Mesenchymal stem cell (in vitro differentiated cells and primary cell): ENCODE measurements around the gene EYA2.

Experiments
- DNase-seq: peaks from one replicate; pipeline ENCODE4 v3.0.0-alpha.2; 2013
- H2AFZ ChIP-seq: one replicate; pipeline ENCODE4 v1.6.1; 2013; ENCODE audit warnings: low read depth, mild to moderate bottlenecking, control low read depth, inconsistent platforms, low read length, moderate library complexity
- H2AK5ac ChIP-seq: 2 replicates; pipeline ENCODE4 v1.6.1; 2013; ENCODE audit warnings: low read length, moderate library complexity, mild to moderate bottlenecking, inconsistent platforms; ENCODE audit not compliant: severe bottlenecking
- H2BK120ac ChIP-seq: one replicate; pipeline ENCODE4 v1.6.1; 2013; ENCODE audit warnings: low read depth, mild to moderate bottlenecking, inconsistent platforms, low read length, moderate library complexity
- H2BK12ac ChIP-seq, 2 experiments: one replicate each; pipeline ENCODE4 v1.6.1; 2013; ENCODE audit warnings: inconsistent platforms in 2 of 2, low read length in 2 of 2, mild to moderate bottlenecking in 2 of 2, moderate library complexity in 2 of 2, control low read depth in 1 of 2
- H2BK15ac ChIP-seq: one replicate; pipeline ENCODE4 v1.6.1; 2013; ENCODE audit warnings: mild to moderate bottlenecking, low read depth, inconsistent platforms; ENCODE audit not compliant: poor library complexity, severe bottlenecking
- H2BK5ac ChIP-seq: 2 replicates; pipeline ENCODE4 v1.6.1; 2013; ENCODE audit warnings: low read depth, mild to moderate bottlenecking, low read length, control low read depth, inconsistent platforms; ENCODE audit not compliant: poor library complexity, severe bottlenecking
- H3K14ac ChIP-seq, 2 experiments: one replicate each; pipeline ENCODE4 v1.6.1; 2013; ENCODE audit warnings: inconsistent platforms in 2 of 2, low read length in 2 of 2, control low read depth in 1 of 2, mild to moderate bottlenecking in 1 of 2, moderate library complexity in 1 of 2
- H3K18ac ChIP-seq, 2 experiments: one replicate each; pipeline ENCODE4 v1.6.1; 2013; ENCODE audit warnings: inconsistent platforms in 2 of 2, low read length in 2 of 2, control low read depth in 1 of 2, low read depth in 1 of 2, mild to moderate bottlenecking in 1 of 2
- H3K23ac ChIP-seq, 2 experiments: one replicate each; pipeline ENCODE4 v1.6.1; 2013; ENCODE audit warnings: inconsistent platforms in 2 of 2, low read length in 2 of 2, mild to moderate bottlenecking in 2 of 2, moderate library complexity in 2 of 2, control low read depth in 1 of 2
- H3K27ac ChIP-seq: 2 replicates; pipeline ENCODE4 v1.5.1; 2013; ENCODE audit warnings: mild to moderate bottlenecking, moderate library complexity, low read length, control low read depth, inconsistent platforms; ENCODE audit not compliant: poor library complexity, severe bottlenecking
- H3K27me3 ChIP-seq, 2 experiments: 2 replicates each; pipeline versions ENCODE4 v1.6.1 to v1.7.0; 2013; ENCODE audit warnings: low read length in 2 of 2, mild to moderate bottlenecking in 2 of 2, moderate library complexity in 2 of 2, control low read depth in 1 of 2, inconsistent platforms in 1 of 2; ENCODE audit not compliant: control insufficient read depth in 1 of 2, insufficient read depth in 1 of 2
- H3K36me3 ChIP-seq, 2 experiments: 2 replicates each; pipeline versions ENCODE4 v1.6.1 to v1.7.0; 2013; ENCODE audit warnings: low read length in 2 of 2, control low read depth in 1 of 2, inconsistent platforms in 1 of 2, low read depth in 1 of 2, mild to moderate bottlenecking in 1 of 2; ENCODE audit not compliant: insufficient read depth in 2 of 2, control insufficient read depth in 1 of 2
- H3K4ac ChIP-seq, 2 experiments: one replicate each; pipeline ENCODE4 v1.6.1; 2013; ENCODE audit warnings: inconsistent platforms in 2 of 2, low read length in 2 of 2, mild to moderate bottlenecking in 2 of 2, moderate library complexity in 2 of 2, control low read depth in 1 of 2, low read depth in 1 of 2
- H3K4me1 ChIP-seq: 2 replicates; pipeline ENCODE4 v1.6.1; 2013; ENCODE audit warnings: low read depth, low read length, control low read depth; ENCODE audit not compliant: control insufficient read depth, insufficient read depth
- H3K4me2 ChIP-seq: 2 replicates; pipeline ENCODE4 v1.6.1; 2013; ENCODE audit warnings: low read length, mild to moderate bottlenecking, inconsistent platforms; ENCODE audit not compliant: poor library complexity, severe bottlenecking
- H3K4me3 ChIP-seq, 2 experiments: 2 replicates each; pipeline versions ENCODE4 v1.5.1 to v1.7.0; 2013; ENCODE audit warnings: low read length in 2 of 2, mild to moderate bottlenecking in 2 of 2, control low read depth in 1 of 2, low read depth in 1 of 2; ENCODE audit not compliant: insufficient read depth in 1 of 2
- H3K79me1 ChIP-seq: replicated peaks from 2 replicates; pipeline ENCODE4 v1.6.1; 2013; ENCODE audit warnings: mild to moderate bottlenecking, control low read depth, low read length, inconsistent platforms; ENCODE audit not compliant: poor library complexity, severe bottlenecking
- H3K9ac ChIP-seq: 2 replicates; pipeline ENCODE4 v1.7.0; 2013; ENCODE audit warnings: mild to moderate bottlenecking, low read length, moderate library complexity
- H3K9me3 ChIP-seq: 2 replicates; pipeline ENCODE4 v1.7.0; 2013; ENCODE audit warnings: mild to moderate bottlenecking, low read length; ENCODE audit not compliant: control insufficient read depth
- H4K8ac ChIP-seq: one replicate; pipeline ENCODE4 v1.6.1; 2013; ENCODE audit warnings: inconsistent platforms, mild to moderate bottlenecking, low read length, moderate library complexity
- H4K91ac ChIP-seq: one replicate; pipeline ENCODE4 v1.6.1; 2013; ENCODE audit warnings: mild to moderate bottlenecking, low read length, inconsistent platforms
- WGBS: methylation state at CpG from one replicate; pipeline ENCODE4 v1.1.7; 2013; ENCODE audit warnings: mixed read lengths; 5-methylcytosine and 5-hydroxymethylcytosine counted together

Gene EYA2

GRCh38 chr20:47211036-47211435 is 316.4 kb downstream of the EYA2 start:
- Histone ChIP-seq H3K4me3 (no peak overlapping the region), H4K91ac (no peak overlapping the region), H3K18ac (no peak overlapping the region), H3K27ac (no peak overlapping the region), H3K9ac (no peak overlapping the region), H2BK12ac (no peak overlapping the region), H2AK5ac (no peak overlapping the region), H2BK120ac (no peak overlapping the region), H3K23ac (no peak overlapping the region), H3K4ac (no peak overlapping the region), H4K8ac (no peak overlapping the region), H2BK5ac (no peak overlapping the region), H2AFZ (no peak overlapping the region), H3K27me3 (no peaks in the 10 kb centered on the region), H3K4me1 (no peaks in the 10 kb centered on the region), H3K9me3 (peaks cover 4% of the 10 kb centered on the region), H3K36me3 (peaks cover 62 to 77% of the 10 kb centered on the region in 2 experiments), H3K4me2 (no peak overlapping the region), H2BK15ac (no peak overlapping the region), H3K79me1 (peaks cover 41% of the 10 kb centered on the region), H3K14ac (no peak overlapping the region)
- WGBS, result 98% methylated on average over 6 of the region's 7 CpGs
- no peak for DNase-seq

GRCh38 chr20:47212606-47213207 is 318.1 kb downstream of the EYA2 start:
- no peak overlapping the region for H3K14ac ChIP-seq
- WGBS, result 95% methylated on average over 8 of the region's 9 CpGs

GRCh38 chr20:47213966-47214365 is 319.3 kb downstream of the EYA2 start:
- over 99% methylated on average over 9 of the region's 9 CpGs for WGBS
- no peak overlapping the region for H3K14ac ChIP-seq
- H3K4me1 ChIP-seq, result no peaks in the 10 kb centered on the region
- no peak overlapping the region for H2BK5ac ChIP-seq
- H3K27ac ChIP-seq, result no peak overlapping the region
- no peak overlapping the region for H4K91ac ChIP-seq
- no peak overlapping the region for H2BK12ac ChIP-seq
- no peaks in the 10 kb centered on the region for H3K27me3 ChIP-seq
- no peak overlapping the region for H3K4me2 ChIP-seq
- H3K18ac ChIP-seq, result no peak overlapping the region
- H3K79me1 ChIP-seq, result peaks cover 39% of the 10 kb centered on the region
- no peak overlapping the region for H3K4ac ChIP-seq
- no peak overlapping the region for H3K4me3 ChIP-seq
- no peak overlapping the region for H4K8ac ChIP-seq
- no peak overlapping the region for H3K9ac ChIP-seq
- no peak overlapping the region for H2AK5ac ChIP-seq
- H2BK15ac ChIP-seq, result no peak overlapping the region
- no peak for DNase-seq
- H2AFZ ChIP-seq, result no peak overlapping the region
- peaks cover 55 to 88% of the 10 kb centered on the region in 2 experiments for H3K36me3 ChIP-seq
- H3K23ac ChIP-seq, result no peak overlapping the region
- peaks cover 4% of the 10 kb centered on the region for H3K9me3 ChIP-seq
- no peak overlapping the region for H2BK120ac ChIP-seq

More at GRCh38 chr20:47212606-47213207, 318.1 kb downstream of the EYA2 start:
- Histone ChIP-seq H2BK15ac (no peak overlapping the region), H2AK5ac (no peak overlapping the region), H3K23ac (peak overlapping the region in 1 of 2 experiments; percentile 18), H2BK12ac (no peak overlapping the region), H3K4me3 (no peak overlapping the region), H2AFZ (no peak overlapping the region), H3K9me3 (peaks cover 4% of the 10 kb centered on the region), H3K4me2 (no peak overlapping the region), H3K27me3 (no peaks in the 10 kb centered on the region), H4K91ac (no peak overlapping the region), H3K18ac (no peak overlapping the region), H3K27ac (no peak overlapping the region), H3K4me1 (no peaks in the 10 kb centered on the region), H3K79me1 (peaks cover 42% of the 10 kb centered on the region), H3K9ac (no peak overlapping the region), H3K4ac (no peak overlapping the region), H3K36me3 (peaks cover 63 to 88% of the 10 kb centered on the region in 2 experiments), H4K8ac (no peak overlapping the region), H2BK120ac (no peak overlapping the region), H2BK5ac (no peak overlapping the region)
- no peak for DNase-seq

- H3K27me3 ChIP-seq, result no peaks in the 10 kb centered on the region
- no peak for DNase-seq
- H4K8ac ChIP-seq, result no peak overlapping the region
- H3K4ac ChIP-seq, result no peak overlapping the region
- no peak overlapping the region for H3K18ac ChIP-seq
- H2AFZ ChIP-seq, result no peak overlapping the region
- H3K23ac ChIP-seq, result no peak overlapping the region
- H2BK15ac ChIP-seq, result no peak overlapping the region
- no peak overlapping the region for H2BK120ac ChIP-seq
- H4K91ac ChIP-seq, result no peak overlapping the region
- peaks cover 39% of the 10 kb centered on the region for H3K79me1 ChIP-seq
- H2AK5ac ChIP-seq, result no peak overlapping the region
- H3K14ac ChIP-seq, result no peak overlapping the region
- no peak overlapping the region for H2BK5ac ChIP-seq
- H3K9ac ChIP-seq, result no peak overlapping the region
- WGBS, result 97% methylated on average over 10 of the region's 10 CpGs
- H3K9me3 ChIP-seq, result peaks cover 4% of the 10 kb centered on the region
- peaks cover 52 to 84% of the 10 kb centered on the region in 2 experiments for H3K36me3 ChIP-seq
- no peak overlapping the region for H2BK12ac ChIP-seq
- H3K27ac ChIP-seq, result no peak overlapping the region
- H3K4me3 ChIP-seq, result no peak overlapping the region
- no peak overlapping the region for H3K4me2 ChIP-seq
- H3K4me1 ChIP-seq, result no peaks in the 10 kb centered on the region
These were observed 321.2 kb downstream of the EYA2 start for GRCh38 chr20:47215653-47216397.
